IMR-90 (cell line): ENCODE data around the gene SLC30A7. TPM values are rescaled to one million over a fixed set of nuclear protein-coding genes. Genes with fewer than 3 reads are reported as not detected.

Experiments
- ATAC-seq: fragments of 200-7000 bp; cut with Tn5 transposase; 2 replicates; pipeline ENCODE4 v1.9.1; 2020; ENCODE audit warnings: low read depth, mild to moderate bottlenecking, moderate library complexity
- BruUV-seq: library from RNA; stranded (reverse); fragments of 400-500 nt; replicated peaks from 2 replicates; lab custom pipeline; 2021; lab: Mats Ljungman, UMichigan
- CTCF ChIA-PET: fragments of 300-600 bp; formaldehyde crosslinking; extraction: SDS; loops from one replicate; lab custom pipeline; 2021; ENCODE audit warnings: antibody characterized with exemption; lab: Yijun Ruan, JAX
- POLR2A ChIA-PET: fragments of 300-600 bp; sonication (Branson Sonifier 250); formaldehyde crosslinking; loops from one replicate; lab custom pipeline; 2022; ENCODE audit warnings: antibody characterized with exemption; ENCODE audit not compliant: unreplicated experiment; lab: Charles Lee
- DNase-seq: peaks from one replicate; pipeline ENCODE4 v3.0.0; 2013
- H2AFZ ChIP-seq: replicated peaks from 2 replicates; pipeline ENCODE3; 2013; ENCODE audit warnings: low read length, mild to moderate bottlenecking; ENCODE audit not compliant: poor library complexity
- H2AK5ac ChIP-seq: 2 replicates; pipeline ENCODE4 v1.6.1; 2013; ENCODE audit warnings: low read depth, low read length, inconsistent platforms
- H2AK9ac ChIP-seq: replicated peaks from 2 replicates; pipeline ENCODE3; 2013; ENCODE audit warnings: mild to moderate bottlenecking, low read depth, low read length, moderate library complexity; ENCODE audit not compliant: poor library complexity
- H2BK120ac ChIP-seq: 2 replicates; pipeline ENCODE4 v1.6.1; 2013; ENCODE audit warnings: low read depth, low read length, inconsistent platforms
- H2BK15ac ChIP-seq: 3 replicates; pipeline ENCODE4 v1.6.1; 2013; ENCODE audit warnings: low read depth, low read length, inconsistent platforms
- H2BK20ac ChIP-seq: 2 replicates; pipeline ENCODE4 v1.6.1; 2013; ENCODE audit warnings: low read depth, mild to moderate bottlenecking, inconsistent platforms, low read length, moderate library complexity
- H2BK5ac ChIP-seq: 2 replicates; pipeline ENCODE4 v1.6.1; 2013; ENCODE audit warnings: mild to moderate bottlenecking, low read depth, low read length, inconsistent platforms; ENCODE audit not compliant: poor library complexity, severe bottlenecking
- H3K14ac ChIP-seq: replicated peaks from 2 replicates; pipeline ENCODE4 v1.6.1; 2013; ENCODE audit warnings: low read depth, low read length, inconsistent platforms
- H3K18ac ChIP-seq: 2 replicates; pipeline ENCODE4 v1.6.1; 2013; ENCODE audit warnings: low read depth, low read length, control low read depth
- H3K23ac ChIP-seq: 2 replicates; pipeline ENCODE4 v1.6.1; 2013; ENCODE audit warnings: low read depth, low read length, inconsistent platforms
- H3K27ac ChIP-seq: 2 replicates; pipeline ENCODE4 v1.5.1; 2013; ENCODE audit warnings: mild to moderate bottlenecking, control low read depth, low read length; ENCODE audit not compliant: insufficient read depth
- H3K27me3 ChIP-seq: 2 replicates; pipeline ENCODE4 v1.6.1; 2013; ENCODE audit warnings: low read length; ENCODE audit not compliant: control insufficient read depth, insufficient read depth
- H3K36me3 ChIP-seq: 2 replicates; pipeline ENCODE4 v1.6.1; 2013; ENCODE audit warnings: low read length, mixed read lengths; ENCODE audit not compliant: control insufficient read depth, insufficient read depth
- H3K4ac ChIP-seq: 2 replicates; pipeline ENCODE4 v1.6.1; 2013; ENCODE audit warnings: low read depth, low read length, inconsistent platforms
- H3K4me1 ChIP-seq: 2 replicates; pipeline ENCODE4 v1.6.1; 2013; ENCODE audit warnings: low read length, mixed read lengths; ENCODE audit not compliant: control insufficient read depth, insufficient read depth
- H3K4me2 ChIP-seq: 2 replicates; pipeline ENCODE4 v1.6.1; 2013; ENCODE audit warnings: low read depth, mild to moderate bottlenecking, control low read depth, low read length, moderate library complexity
- H3K4me3 ChIP-seq: 2 replicates; pipeline ENCODE4 v1.5.1; 2013; ENCODE audit warnings: low read depth, mild to moderate bottlenecking, control low read depth, low read length, moderate library complexity; ENCODE audit not compliant: insufficient read depth
- H3K56ac ChIP-seq: 2 replicates; pipeline ENCODE4 v1.6.1; 2013; ENCODE audit warnings: low read length, inconsistent platforms; ENCODE audit not compliant: insufficient read depth; ENCODE audit errors: extremely low read depth
- H3K79me1 ChIP-seq, 2 experiments: 2 replicates each; pipeline ENCODE4 v1.6.1; 2013; ENCODE audit warnings: low read length in 2 of 2, inconsistent platforms in 1 of 2, low read depth in 1 of 2
- H3K9ac ChIP-seq: 2 replicates; pipeline ENCODE4 v1.6.1; 2013; ENCODE audit warnings: low read depth, low read length, control low read depth
- H3K9me1 ChIP-seq: 2 replicates; pipeline ENCODE4 v1.6.1; 2013; ENCODE audit warnings: low read length, inconsistent platforms; ENCODE audit not compliant: insufficient read depth
- H3K9me3 ChIP-seq: 2 replicates; pipeline ENCODE4 v1.6.1; 2013; ENCODE audit warnings: low read length; ENCODE audit not compliant: control insufficient read depth, insufficient read depth
- H4K20me1 ChIP-seq: 2 replicates; pipeline ENCODE4 v1.6.1; 2013; ENCODE audit warnings: low read length, inconsistent platforms; ENCODE audit not compliant: insufficient read depth
- H4K5ac ChIP-seq: 2 replicates; pipeline ENCODE4 v1.6.1; 2013; ENCODE audit warnings: mild to moderate bottlenecking, low read depth, low read length, control low read depth
- H4K8ac ChIP-seq, 2 experiments: 2 replicates each; pipeline ENCODE4 v1.6.1; 2013; ENCODE audit warnings: low read depth in 2 of 2, low read length in 2 of 2, control low read depth in 1 of 2, inconsistent platforms in 1 of 2
- H4K91ac ChIP-seq: 2 replicates; pipeline ENCODE4 v1.6.1; 2013; ENCODE audit warnings: low read depth, low read length, inconsistent platforms; ENCODE audit not compliant: insufficient read depth
- BHLHE40 ChIP-seq: fragments of 150-350 bp; IDR thresholded peaks from 2 replicates; pipeline ENCODE4 v1.6.1; 2016; ENCODE audit warnings: mild to moderate bottlenecking, low read depth, low read length
- CEBPB ChIP-seq: IDR thresholded peaks from 2 replicates; pipeline ENCODE4 v1.6.1; 2012; ENCODE audit warnings: low read depth, low read length, improper control_type of control experiment
- CHD1 ChIP-seq: IDR thresholded peaks from 2 replicates; pipeline ENCODE4 v1.6.1; 2012; ENCODE audit warnings: low read depth, low read length, improper control_type of control experiment
- CTCF ChIP-seq: conservative IDR thresholded peaks from 2 replicates; pipeline ENCODE4 v1.5.1; 2012; ENCODE audit warnings: mild to moderate bottlenecking, low read depth, low read length, improper control_type of control experiment
- FOS ChIP-seq: fragments of 150-350 bp; IDR thresholded peaks from 2 replicates; pipeline ENCODE4 v1.6.1; 2016; ENCODE audit warnings: low read depth, low read length
- RAD21 ChIP-seq: IDR thresholded peaks from 2 replicates; pipeline ENCODE4 v1.6.1; 2012; ENCODE audit warnings: low read length, improper control_type of control experiment
- SMC3 ChIP-seq: fragments of 150-350 bp; IDR thresholded peaks from 2 replicates; pipeline ENCODE4 v1.6.1; 2016; ENCODE audit warnings: low read depth, mild to moderate bottlenecking, antibody characterized with exemption, low read length, moderate library complexity
- whole genome bisulfite sequencing, 2 experiments: methylation state at CpG; one replicate each; pipeline versions ENCODE4 v1.1.5 to v1.1.7; 2013; ENCODE audit warnings: missing lambda C conversion rate in 2 of 2; ENCODE audit not compliant: insufficient read length in 1 of 2; ENCODE audit errors: extremely low coverage in 2 of 2; 5-methylcytosine and 5-hydroxymethylcytosine counted together
- dilution Hi-C: fragments of 300-500 bp; cut with HindIII; formaldehyde crosslinking; loops from one replicate; pipeline ENCODE4 v1.14.3; 2018; ENCODE audit warnings: low sequenced_read_pairs; ENCODE audit not compliant: unreplicated experiment
- in situ Hi-C: fragments of 300-500 bp; cut with MboI; formaldehyde crosslinking; loops from 3 replicates; pipeline ENCODE4 v1.14.3; 2019; ENCODE audit warnings: low sequenced_read_pairs, inconsistent platforms, mixed read lengths
- intact Hi-C: fragments of 100-400 bp; cut with micrococcal nuclease; formaldehyde crosslinking; loops from 2 replicates; pipeline ENCODE4 v1.10.0; 2022
- polyA plus RNA-seq, 3 experiments: library from polyadenylated mRNA; depleted of rRNA; stranded (reverse); fragments of >200 nt; gene quantifications; 2 replicates each; pipeline ENCODE4 v1.2.3, GENCODE V29; 2012; ENCODE audit warnings: low replicate concordance in 1 of 3
- total RNA-seq: library from RNA; depleted of rRNA; stranded (reverse); fragments of >200 nt; gene quantifications from 2 replicates; pipeline ENCODE4 v1.2.3, GENCODE V29; 2012

Gene SLC30A7
- total and polyA plus RNA-seq, 2 of the 4 experiments (the other 2 are of a cell fraction), result 8.4 to 60.2 TPM

GRCh38 chr1:100866041-100866900, 29.6 kb upstream of the SLC30A7 start:
- Histone ChIP-seq H2AFZ (no peak overlapping the region), H2BK20ac (peak overlapping the region; percentile 85), H3K4me1 (peaks cover 12% of the 10 kb centered on the region), H3K27ac (peak overlapping the region; percentile 81), H3K9ac (peak overlapping the region; percentile 72), H3K4ac (peak overlapping the region; percentile 84), H2AK5ac (peak overlapping the region; percentile 74; the same call in 1 of the 2 replicates), H3K27me3 (no peaks in the 10 kb centered on the region), H3K9me1 (no peaks in the 10 kb centered on the region; the same call in 1 of the 2 replicates), H3K23ac (no peak overlapping the region), H3K9me3 (peaks cover 2% of the 10 kb centered on the region; the same call in 1 of the 2 replicates), H2AK9ac (no peak overlapping the region), H4K20me1 (no peaks in the 10 kb centered on the region), H3K18ac (peak overlapping the region; percentile 95), H2BK5ac (peak overlapping the region; percentile 15), H3K36me3 (no peaks in the 10 kb centered on the region), H3K79me1 (no peaks in the 10 kb centered on the region), H4K91ac (peak overlapping the region; percentile 74), H4K8ac (peak overlapping the region; percentile 71 to 75; a peak in 2 of 4 replicates), H4K5ac (peak overlapping the region; percentile 99), H3K4me2 (no peak overlapping the region), H3K56ac (no peak overlapping the region; the same call in 1 of the 2 replicates), H2BK120ac (peak overlapping the region; percentile 92), H2BK15ac (peak overlapping the region; percentile 76; the same call in 2 of the 3 replicates), H3K4me3 (no peak overlapping the region), H3K14ac (peak overlapping the region; percentile 46; the same call in 1 of the 2 replicates)
- no peak for TF ChIP-seq BHLHE40
- TF ChIP-seq CEBPB, result no peak
- TF ChIP-seq CTCF, result peak; percentile 65
- peak; percentile 84 for TF ChIP-seq SMC3
- no peak for TF ChIP-seq FOS
- TF ChIP-seq RAD21, result peak; percentile 72
- no peak for TF ChIP-seq CHD1
- intact Hi-C loops (loop anchor here (1.0 to 5.0 kb wide), 7 partner anchors 129 to 584 kb away; partner anchors contain the start of gene GPR88), in situ Hi-C loops (loop anchor here (10.0 kb wide), 1 partner anchor 1061 kb away; no protein-coding TSS in a partner anchor), dilution Hi-C loops (no loop called here)
- POLR2A ChIA-PET, result no interaction called here
- BruUV-seq, result no TSS peak
- WGBS, 2 experiments, result no CpG with 5 or more reads among the region's 5 CpGs
- peak; percentile 56 for ATAC-seq
- CTCF ChIA-PET, result interaction anchor here (0.7 to 4.7 kb wide), 3 partner anchors 18 to 259 kb away, joined by 3 to 27 read pairs (median 3); no protein-coding TSS in a partner anchor
- DNase-seq, result peak; percentile 70
